Lower leg skin (tissue), 4 donors: ENCODE results near the gene ARHGAP10. TPM values are rescaled to one million over a fixed set of nuclear protein-coding genes. Genes with fewer than 3 reads are reported as not detected.

Experiments
- DNase-seq, 2 donors: peaks; one replicate each; pipeline ENCODE4 v3.0.0-alpha.2; 2019; ENCODE audit warnings: low spot score in 2 of 2
- H3K4me3 ChIP-seq: fragments of 200-600 bp; sonication (generic); 2 replicates; pipeline ENCODE4 v1.5.1; 2017; ENCODE audit warnings: mild to moderate bottlenecking, low read depth; ENCODE audit not compliant: poor library complexity, severe bottlenecking
- CTCF ChIP-seq, 3 donors: fragments of 450-650 bp; IDR thresholded peaks; one replicate each; pipeline ENCODE4 v1.5.1; 2016; ENCODE audit warnings: antibody characterized with exemption in 3 of 3, mild to moderate bottlenecking in 3 of 3, moderate library complexity in 2 of 3
- POLR2A ChIP-seq, 2 donors: fragments of 450-650 bp; IDR thresholded peaks; one replicate each; pipeline ENCODE4 v1.6.1; 2016 to 2017; ENCODE audit warnings: antibody characterized with exemption in 2 of 2, mild to moderate bottlenecking in 1 of 2, moderate library complexity in 1 of 2
- WGBS, 2 donors: methylation state at CpG; one replicate each; pipeline ENCODE4 v1.1.5; 2018; 5-methylcytosine and 5-hydroxymethylcytosine counted together
- intact Hi-C: fragments of 100-400 bp; cut with DNase I; formaldehyde crosslinking; loops from one replicate; pipeline ENCODE4 v1.15.0; 2023; ENCODE audit warnings: low total_unique reads
- total RNA-seq, 4 donors: library from RNA; depleted of rRNA; stranded (reverse); fragments of >200 nt; gene quantifications; one replicate each; pipeline ENCODE4 v1.1.0, GENCODE V29; 2016

Gene ARHGAP10
- total RNA-seq, 4 donors from 2014 or later: 30.6 to 45.8 (median 37.9) TPM

GRCh38 chr4:147923381-147923780 lies 191.5 kb downstream of the ARHGAP10 start:
- intact Hi-C loops: no loop called here
- DNase-seq: no peak
- TF ChIP-seq CTCF (IDR thresholded peaks at IDR 0.05): no peak
- no peak for TF ChIP-seq POLR2A (IDR thresholded peaks at IDR 0.05)
- 89 to 96% methylated on average over 2 of the region's 2 CpGs for WGBS, 2 donors
- no peak overlapping the region for H3K4me3 ChIP-seq

GRCh38 chr4:147923854-147924253 lies 192.0 kb downstream of the ARHGAP10 start:
- intact Hi-C loops: no loop called here
- 86% methylated on average over 4 of the region's 4 CpGs for WGBS, 2 donors
- no peak for DNase-seq
- H3K4me3 ChIP-seq: no peak overlapping the region
- TF ChIP-seq POLR2A (IDR thresholded peaks at IDR 0.05): no peak
- TF ChIP-seq CTCF (IDR thresholded peaks at IDR 0.05): no peak

- intact Hi-C loops: no loop called here
- 48 to 63% methylated on average over 3 of the region's 3 CpGs for WGBS, 2 donors
- H3K4me3 ChIP-seq: no peak overlapping the region
- no peak for DNase-seq
- no peak for TF ChIP-seq POLR2A (IDR thresholded peaks at IDR 0.05)
- no peak for TF ChIP-seq CTCF (IDR thresholded peaks at IDR 0.05)
These were observed 192.9 kb downstream of the ARHGAP10 start for GRCh38 chr4:147924604-147925412.

GRCh38 chr4:147927377-147928137 lies 195.7 kb downstream of the ARHGAP10 start:
- DNase-seq: no peak
- intact Hi-C loops: no loop called here
- no peak for TF ChIP-seq POLR2A (IDR thresholded peaks at IDR 0.05)
- TF ChIP-seq CTCF (IDR thresholded peaks at IDR 0.05): no peak
- no peak overlapping the region for H3K4me3 ChIP-seq
- 81% methylated on average over 11 of the region's 11 CpGs for WGBS, 2 donors

GRCh38 chr4:147928400-147928799 lies 196.5 kb downstream of the ARHGAP10 start:
- intact Hi-C loops: no loop called here
- no peak for TF ChIP-seq POLR2A (IDR thresholded peaks at IDR 0.05)
- no peak for TF ChIP-seq CTCF (IDR thresholded peaks at IDR 0.05)
- 67 to 69% methylated on average over 5 of the region's 5 CpGs for WGBS, 2 donors
- no peak for DNase-seq
- H3K4me3 ChIP-seq: no peak overlapping the region
